GM19035 (cell line): ENCODE results near the gene KLHL11.

Experiments used
- ATAC-seq: cut with Tn5 transposase; IDR thresholded peaks from one replicate; pipeline ENCODE4 v1.9.1; 2021; ENCODE audit not compliant: unreplicated experiment

Gene KLHL11, protein sequence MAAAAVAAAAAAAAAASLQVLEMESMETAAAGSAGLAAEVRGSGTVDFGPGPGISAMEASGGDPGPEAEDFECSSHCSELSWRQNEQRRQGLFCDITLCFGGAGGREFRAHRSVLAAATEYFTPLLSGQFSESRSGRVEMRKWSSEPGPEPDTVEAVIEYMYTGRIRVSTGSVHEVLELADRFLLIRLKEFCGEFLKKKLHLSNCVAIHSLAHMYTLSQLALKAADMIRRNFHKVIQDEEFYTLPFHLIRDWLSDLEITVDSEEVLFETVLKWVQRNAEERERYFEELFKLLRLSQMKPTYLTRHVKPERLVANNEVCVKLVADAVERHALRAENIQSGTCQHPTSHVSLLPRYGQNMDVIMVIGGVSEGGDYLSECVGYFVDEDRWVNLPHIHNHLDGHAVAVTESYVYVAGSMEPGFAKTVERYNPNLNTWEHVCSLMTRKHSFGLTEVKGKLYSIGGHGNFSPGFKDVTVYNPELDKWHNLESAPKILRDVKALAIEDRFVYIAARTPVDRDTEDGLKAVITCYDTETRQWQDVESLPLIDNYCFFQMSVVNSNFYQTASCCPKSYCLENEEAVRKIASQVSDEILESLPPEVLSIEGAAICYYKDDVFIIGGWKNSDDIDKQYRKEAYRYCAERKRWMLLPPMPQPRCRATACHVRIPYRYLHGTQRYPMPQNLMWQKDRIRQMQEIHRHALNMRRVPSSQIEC

DNA sequence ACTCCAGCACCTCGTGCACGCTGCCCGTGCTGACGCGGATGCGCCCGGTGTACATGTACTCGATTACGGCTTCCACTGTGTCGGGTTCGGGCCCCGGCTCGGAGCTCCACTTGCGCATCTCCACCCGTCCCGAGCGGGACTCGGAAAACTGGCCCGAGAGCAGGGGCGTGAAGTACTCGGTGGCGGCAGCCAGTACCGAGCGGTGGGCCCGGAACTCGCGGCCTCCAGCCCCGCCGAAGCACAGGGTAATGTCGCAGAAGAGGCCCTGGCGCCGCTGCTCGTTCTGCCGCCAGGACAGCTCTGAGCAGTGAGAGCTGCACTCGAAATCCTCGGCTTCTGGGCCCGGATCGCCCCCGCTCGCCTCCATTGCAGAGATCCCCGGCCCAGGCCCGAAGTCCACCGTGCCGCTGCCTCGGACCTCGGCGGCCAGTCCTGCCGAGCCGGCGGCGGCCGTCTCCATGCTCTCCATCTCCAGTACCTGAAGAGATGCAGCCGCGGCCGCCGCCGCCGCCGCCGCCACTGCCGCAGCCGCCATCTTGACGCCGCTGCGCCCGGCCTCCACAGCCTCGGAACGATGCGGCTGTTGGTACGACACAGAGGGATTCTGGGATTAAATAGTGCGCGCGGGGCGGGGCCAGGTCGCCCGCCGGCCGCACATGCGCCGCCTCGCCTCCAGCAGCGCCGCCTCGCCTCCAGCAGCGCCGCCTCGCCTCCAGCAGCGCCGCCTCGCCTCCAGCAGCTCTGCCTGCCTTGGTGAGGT lies at the start of gene KLHL11:
TSS of gene KLHL11 (minus strand) at position 588 of the 760 bp plus-strand sequence. CDS start at position 535, 53 bp downstream.
- peak; percentile 89 for ATAC-seq

- no peak for ATAC-seq
These were observed 49.8 kb upstream of the KLHL11 start for GRCh38 chr17:41915020-41915419.

DNA sequence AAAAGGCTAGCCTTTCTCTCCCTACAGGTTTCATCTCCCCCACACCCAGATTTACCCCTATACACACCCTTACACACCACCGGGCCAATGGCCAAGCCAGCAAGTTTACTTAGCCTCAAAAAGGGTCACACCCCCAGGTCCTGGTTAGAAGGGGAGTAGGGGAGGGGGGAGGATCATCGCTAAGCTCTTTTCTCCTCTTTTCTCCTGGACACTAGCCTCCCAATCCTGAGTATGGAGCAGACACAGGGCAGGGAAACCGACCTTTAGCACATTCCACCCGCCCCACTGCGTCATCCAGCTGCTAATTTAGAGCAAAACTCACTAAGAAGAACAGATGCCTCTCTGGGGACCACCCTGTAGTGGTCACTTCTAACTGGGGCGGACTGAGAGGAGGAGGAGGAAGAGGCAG lies 49.1 kb upstream of the KLHL11 start:
- no peak for ATAC-seq

DNA sequence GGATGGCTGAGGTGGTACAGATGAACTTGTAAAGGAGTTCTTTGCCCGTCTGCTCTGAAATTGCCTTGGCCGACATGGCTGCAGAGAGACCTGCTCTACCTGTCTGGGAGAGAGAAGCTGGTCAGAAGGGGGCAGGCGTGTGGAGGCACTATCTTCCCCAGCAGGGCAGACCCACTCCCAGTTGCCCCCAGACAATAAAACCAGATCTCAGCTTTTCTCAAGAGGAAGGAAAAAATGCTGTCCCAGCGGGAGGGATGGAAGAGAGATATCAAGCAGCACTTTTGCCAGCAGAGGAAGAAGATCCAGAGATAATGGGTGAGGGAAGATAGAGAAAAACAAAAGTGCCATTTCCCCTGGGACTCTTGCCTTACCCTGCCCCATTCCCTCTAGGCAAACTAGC lies 48.6 kb upstream of the KLHL11 start:
- no peak for ATAC-seq

DNA sequence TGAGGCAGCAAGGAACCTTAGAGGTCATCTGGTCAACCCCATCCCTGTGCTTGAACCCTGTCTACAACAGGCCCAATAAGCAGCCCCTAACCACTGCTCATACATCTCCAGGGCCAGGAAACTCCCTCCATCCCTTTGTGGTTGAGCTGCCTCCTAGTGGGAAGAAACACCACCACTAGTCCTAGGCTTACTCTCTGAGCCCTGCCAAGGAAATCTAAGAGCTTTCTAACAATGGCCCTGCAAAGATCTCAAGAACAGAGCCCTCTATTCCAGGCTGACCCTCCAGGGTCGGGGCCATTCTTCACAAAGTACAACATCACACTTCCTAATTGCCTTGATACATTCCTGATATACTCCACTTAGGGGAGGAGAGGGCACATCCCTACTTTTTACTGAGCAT lies 47.7 kb upstream of the KLHL11 start:
- no peak for ATAC-seq

DNA sequence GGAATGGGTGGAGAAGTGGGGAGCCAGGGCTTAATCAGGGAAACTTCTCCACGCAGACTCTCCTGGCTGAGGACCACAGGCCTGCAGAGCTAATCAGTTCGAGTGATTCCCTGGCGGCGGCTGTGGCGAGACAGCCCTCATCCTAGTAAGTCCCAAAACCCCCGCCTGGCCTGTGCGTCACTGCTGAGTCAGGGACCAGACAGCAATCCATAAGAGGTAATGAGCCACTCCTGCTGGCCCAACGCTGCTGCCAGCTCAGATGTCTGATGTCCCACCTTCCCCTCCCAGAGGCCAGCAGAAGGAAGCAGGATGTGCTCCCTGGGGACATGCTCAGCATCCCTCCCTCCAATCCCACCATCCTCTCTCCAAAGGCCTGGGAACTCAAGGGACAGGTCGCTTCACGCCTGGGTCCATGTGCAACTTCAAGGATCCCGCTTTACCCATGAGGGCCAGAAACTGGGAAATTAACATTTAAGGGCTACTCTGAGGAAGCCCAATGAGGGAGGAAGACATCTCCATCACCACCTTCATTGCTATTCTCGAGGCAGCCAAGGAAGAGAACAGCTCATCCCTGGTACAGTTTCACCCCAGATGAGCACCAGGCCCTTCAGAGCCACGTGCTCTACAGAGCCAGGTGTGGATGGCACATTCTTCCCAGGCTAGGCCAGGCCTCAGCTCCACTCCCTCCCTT lies 45.6 kb upstream of the KLHL11 start:
- ATAC-seq = no peak

GRCh38 chr17:41909088-41909487 lies 43.9 kb upstream of the KLHL11 start:
- no peak for ATAC-seq

DNA sequence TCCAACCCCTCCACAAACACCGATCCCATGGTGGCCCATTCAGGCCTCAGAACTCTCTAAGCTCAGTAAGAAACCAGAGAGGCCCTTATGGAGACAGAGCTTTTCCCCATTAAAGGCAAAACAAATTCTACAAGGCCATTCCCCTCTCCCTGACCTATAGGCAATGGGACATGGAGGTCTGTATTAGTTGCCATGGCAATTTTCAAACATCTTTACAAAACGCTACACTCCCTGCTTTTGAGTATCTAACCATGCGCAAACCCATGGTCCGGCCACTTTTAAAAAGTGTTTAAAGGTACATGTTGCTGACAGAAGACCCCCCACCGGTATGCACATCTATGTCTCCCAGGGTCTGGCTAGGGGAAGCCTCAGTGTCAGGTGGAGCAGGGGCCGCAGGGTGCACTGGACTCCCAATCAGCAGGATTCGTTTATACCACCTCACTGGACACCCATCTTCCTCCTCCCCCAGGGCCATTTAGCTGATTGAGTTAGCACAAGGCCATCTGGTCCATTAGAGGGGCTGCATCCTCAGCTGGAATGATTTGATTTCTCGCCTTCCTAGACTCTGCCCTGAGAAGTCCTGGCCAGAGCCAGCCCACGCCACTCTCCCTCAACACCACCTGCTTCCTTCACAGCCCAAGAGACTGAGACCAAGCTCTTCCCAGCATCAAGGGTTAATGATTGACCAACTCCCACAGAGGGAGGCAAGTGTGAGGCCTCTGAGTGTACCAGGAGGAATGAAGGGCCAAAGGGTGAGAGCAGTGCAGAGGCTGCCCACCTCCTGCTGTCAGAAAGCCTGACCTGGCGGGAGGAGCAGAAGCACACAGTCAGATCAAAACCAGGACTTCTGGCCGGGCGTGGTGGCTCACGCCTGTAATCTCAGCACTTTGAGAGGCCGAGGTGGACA lies 42.7 kb upstream of the KLHL11 start:
- no peak for ATAC-seq

DNA sequence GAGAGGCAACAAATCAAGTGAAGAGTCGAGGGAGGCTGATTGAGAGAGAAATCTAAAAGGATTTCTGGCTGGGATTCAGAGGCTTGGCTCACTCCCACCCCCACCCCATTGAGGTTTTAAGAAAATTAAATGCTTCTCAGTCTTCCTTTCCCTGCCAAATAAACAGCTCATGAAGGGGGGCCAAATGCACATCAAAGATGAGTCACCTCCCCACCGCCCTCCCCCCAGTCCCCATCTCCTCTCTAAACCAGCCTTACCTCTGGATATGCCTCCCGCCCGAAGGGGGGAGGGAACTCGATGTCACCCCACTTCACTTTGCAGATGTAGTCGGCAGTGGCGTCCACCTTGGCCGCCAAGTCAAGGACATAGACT lies 41.9 kb upstream of the KLHL11 start:
- no peak for ATAC-seq

DNA sequence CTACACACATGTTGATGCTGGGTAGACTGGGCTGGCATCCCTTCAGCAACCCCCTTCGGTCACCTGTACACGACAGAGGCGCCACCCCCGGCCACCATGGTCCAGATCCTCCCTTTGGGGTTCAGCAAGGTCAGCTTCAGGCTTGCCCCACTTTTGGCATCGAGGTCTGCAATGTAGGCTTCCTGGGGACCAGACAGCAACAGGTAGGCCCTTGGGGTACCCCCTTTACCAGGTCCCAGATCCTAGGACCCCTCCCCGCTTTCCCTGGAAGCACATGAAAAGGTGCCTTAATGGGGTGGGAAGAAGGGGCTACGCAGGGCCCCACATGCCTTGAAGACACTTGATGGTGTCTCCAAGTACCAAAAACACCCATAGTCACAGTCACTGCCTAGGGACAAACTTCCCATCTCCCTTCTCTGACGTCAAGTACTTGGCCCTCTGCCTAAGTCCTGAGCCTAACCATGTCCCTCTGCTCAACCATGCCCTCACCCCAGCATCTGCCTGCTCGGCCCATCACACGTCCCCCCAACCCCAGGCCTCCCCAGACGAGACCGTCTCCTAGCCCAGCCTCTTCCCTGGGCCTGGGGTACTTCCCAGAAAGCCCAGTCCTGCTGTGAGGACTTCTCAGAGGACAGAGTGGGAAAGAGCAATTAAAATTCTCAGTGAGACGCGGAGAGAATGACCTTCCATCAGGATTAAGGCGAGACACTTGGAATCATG lies 41.4 kb upstream of the KLHL11 start:
- no peak for ATAC-seq

DNA sequence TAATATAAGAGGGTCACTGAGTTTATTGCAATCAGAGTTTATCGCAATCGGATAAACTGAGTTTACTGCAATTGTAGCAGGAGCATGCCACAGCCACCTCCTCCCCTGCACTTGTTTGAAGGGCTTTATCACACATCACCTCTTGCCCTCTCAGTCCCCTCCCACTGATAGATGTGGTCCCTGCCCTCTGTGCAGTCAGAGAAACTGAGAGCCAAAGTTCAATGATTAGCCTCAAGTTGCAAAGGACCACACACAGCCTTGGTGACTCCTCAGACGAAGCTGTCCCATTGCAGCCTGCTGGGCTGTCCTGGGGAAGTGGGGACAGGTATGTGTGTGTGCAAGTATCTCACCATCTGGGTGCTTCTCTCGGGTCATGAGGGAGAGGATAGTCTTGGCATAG lies 39.9 kb upstream of the KLHL11 start:
- no peak for ATAC-seq

GRCh38 chr17:41904242-41904841 lies 39.1 kb upstream of the KLHL11 start:
- no peak for ATAC-seq

GRCh38 chr17:41901646-41902045 lies 36.4 kb upstream of the KLHL11 start:
- no peak for ATAC-seq

DNA sequence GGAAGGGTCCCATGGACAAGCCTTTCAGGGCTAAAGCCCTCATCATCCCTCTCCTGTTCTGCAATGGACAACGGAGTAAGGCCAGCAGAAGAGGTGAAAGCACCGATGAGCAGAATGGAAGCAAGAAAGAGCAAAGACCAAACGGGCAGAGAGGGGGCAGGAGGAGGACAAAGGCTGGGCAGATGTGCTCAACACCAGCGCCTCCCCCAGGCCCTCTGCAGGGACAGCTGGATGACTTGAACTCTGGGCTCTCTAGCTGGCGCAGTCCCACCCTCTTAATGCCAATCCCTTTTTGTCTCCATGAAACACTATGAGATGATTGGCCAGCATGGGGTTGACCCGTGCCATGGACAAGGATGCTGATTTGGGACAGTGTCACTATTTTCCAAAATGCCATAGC lies 31.5 kb upstream of the KLHL11 start:
- no peak for ATAC-seq

- ATAC-seq = no peak
These were observed 30.4 kb upstream of the KLHL11 start for GRCh38 chr17:41895617-41896016.

GRCh38 chr17:41894791-41895331 lies 29.6 kb upstream of the KLHL11 start:
- no peak for ATAC-seq

- ATAC-seq = no peak
These were observed 28.2 kb upstream of the KLHL11 start for GRCh38 chr17:41893384-41893783.

DNA sequence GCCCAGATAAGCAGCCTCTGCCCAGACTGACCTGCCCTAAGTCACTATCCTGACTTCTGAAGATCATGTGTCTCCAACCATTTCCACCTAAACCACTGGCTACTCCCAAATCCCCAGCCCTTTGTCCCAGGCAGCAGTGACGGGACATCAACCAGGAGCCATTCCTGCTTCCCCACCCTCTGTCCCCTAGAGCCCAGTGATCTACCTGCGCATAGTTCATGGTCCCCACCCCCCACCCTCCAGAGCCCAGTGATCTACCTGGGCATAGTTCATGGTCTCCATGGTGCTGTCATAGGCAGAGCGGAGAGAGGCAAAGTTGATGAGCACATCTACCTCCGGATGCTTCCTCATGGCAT lies 26.8 kb upstream of the KLHL11 start:
- no peak for ATAC-seq
